Colonic mucosa (tissue), 4 donors: ENCODE data around the gene EPHA10. TPM values are rescaled to one million over a fixed set of nuclear protein-coding genes. Genes with fewer than 3 reads are reported as not detected.

Experiments used
- DNase-seq: peaks from one replicate; pipeline ENCODE4 v3.0.0-alpha.2; 2020
- H3K27ac ChIP-seq: fragments of 200-600 bp; one replicate; pipeline ENCODE4 v1.8.0; 2021
- H3K27me3 ChIP-seq: fragments of 200-600 bp; one replicate; pipeline ENCODE4 v1.8.0; 2021
- H3K36me3 ChIP-seq: fragments of 200-600 bp; one replicate; pipeline ENCODE4 v1.8.0; 2021
- H3K4me1 ChIP-seq: fragments of 200-600 bp; one replicate; pipeline ENCODE4 v1.8.0; 2021; ENCODE audit warnings: mild to moderate bottlenecking
- H3K4me3 ChIP-seq: fragments of 200-600 bp; one replicate; pipeline ENCODE4 v1.8.0; 2021
- H3K9ac ChIP-seq, 2 donors: one replicate each; pipeline ENCODE4 v1.7.0; 2013; ENCODE audit warnings: control low read depth in 2 of 2, low read depth in 2 of 2, low read length in 2 of 2
- H3K9me3 ChIP-seq: fragments of 200-600 bp; one replicate; pipeline ENCODE4 v1.8.0; 2021
- intact Hi-C: fragments of 100-400 bp; cut with DNase I; formaldehyde crosslinking; loops from one replicate; pipeline ENCODE4 v1.14.1; 2022
- total RNA-seq, 2 donors: library from RNA; stranded (reverse); fragmentation: NEBNext Ultra II Directional in 1 of 2; extraction: Animal tissue kit (Norgen Biotek cat#: 25700) in 1 of 2; gene quantifications; one replicate each; pipeline ENCODE4 v1.2.1, GENCODE V29; 2021
- TF ChIP-seq, protein P1 (sequence below): fragments of 200-600 bp; IDR thresholded peaks from one replicate; pipeline ENCODE4 v1.8.0; 2022; ENCODE audit warnings: antibody characterized with exemption, mild to moderate bottlenecking
- donor health status: healthy.
- donor health status: DM: no; HTN: no; CAD: no.
- donor health status: DM: no; HTN: no; CAD: no.

The EPHA10 gene
- total RNA-seq, 2 donors from 2014 or later: 26.1 to 29.6 TPM

DNA sequence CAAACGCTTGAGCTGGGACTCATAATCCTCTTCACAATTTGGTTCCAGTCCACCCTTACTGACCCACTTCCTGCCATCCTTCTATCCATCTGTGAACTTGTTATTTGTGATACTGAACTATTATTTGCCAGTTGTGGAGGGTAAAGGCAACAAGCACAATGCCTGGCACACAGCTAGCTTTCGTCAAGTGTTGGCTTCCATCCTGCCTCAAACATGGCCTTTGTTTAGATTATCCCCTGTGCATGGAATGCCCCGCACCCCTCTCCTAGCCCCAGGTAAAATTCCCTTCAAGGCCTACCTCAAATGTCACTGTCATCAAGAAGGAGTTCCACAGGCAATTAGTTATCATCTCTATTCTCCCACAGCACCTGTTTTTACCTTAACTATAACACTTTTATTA lies 84.0 kb downstream of the EPHA10 start:
- Histone ChIP-seq H3K9me3 (no peaks in the 10 kb centered on the region), H3K9ac (no peak overlapping the region), H3K4me1 (no peaks in the 10 kb centered on the region), H3K36me3 (no peaks in the 10 kb centered on the region), H3K27ac (no peak overlapping the region), H3K27me3 (no peaks in the 10 kb centered on the region), H3K4me3 (no peak overlapping the region)
- TF ChIP-seq, protein P1, sequence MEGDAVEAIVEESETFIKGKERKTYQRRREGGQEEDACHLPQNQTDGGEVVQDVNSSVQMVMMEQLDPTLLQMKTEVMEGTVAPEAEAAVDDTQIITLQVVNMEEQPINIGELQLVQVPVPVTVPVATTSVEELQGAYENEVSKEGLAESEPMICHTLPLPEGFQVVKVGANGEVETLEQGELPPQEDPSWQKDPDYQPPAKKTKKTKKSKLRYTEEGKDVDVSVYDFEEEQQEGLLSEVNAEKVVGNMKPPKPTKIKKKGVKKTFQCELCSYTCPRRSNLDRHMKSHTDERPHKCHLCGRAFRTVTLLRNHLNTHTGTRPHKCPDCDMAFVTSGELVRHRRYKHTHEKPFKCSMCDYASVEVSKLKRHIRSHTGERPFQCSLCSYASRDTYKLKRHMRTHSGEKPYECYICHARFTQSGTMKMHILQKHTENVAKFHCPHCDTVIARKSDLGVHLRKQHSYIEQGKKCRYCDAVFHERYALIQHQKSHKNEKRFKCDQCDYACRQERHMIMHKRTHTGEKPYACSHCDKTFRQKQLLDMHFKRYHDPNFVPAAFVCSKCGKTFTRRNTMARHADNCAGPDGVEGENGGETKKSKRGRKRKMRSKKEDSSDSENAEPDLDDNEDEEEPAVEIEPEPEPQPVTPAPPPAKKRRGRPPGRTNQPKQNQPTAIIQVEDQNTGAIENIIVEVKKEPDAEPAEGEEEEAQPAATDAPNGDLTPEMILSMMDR: no peak
- intact Hi-C loops: loop anchor here (5.0 kb wide), 2 partner anchors 124 to 224 kb away; partner anchors contain the start of gene DNALI1
- no peak for DNase-seq

DNA sequence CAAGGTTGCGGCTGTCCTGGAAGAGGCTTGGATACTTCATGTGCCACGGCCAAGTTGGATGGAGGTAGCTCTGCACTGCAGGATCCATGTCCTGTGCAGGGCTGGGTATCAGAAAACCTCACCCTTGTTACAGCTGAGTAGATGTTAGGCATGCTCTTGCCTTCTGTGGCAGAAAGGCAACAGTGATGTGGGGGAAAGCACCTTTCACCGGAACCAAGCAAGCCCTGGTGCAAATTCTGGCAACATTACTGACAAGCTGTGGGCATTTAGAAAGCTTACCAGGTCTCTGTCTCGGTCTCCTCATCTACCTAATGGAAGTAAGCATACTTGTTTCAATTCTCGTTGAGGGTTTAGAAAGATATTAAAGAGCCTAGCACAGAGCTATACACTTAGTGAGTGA lies 87.1 kb downstream of the EPHA10 start:
- Histone ChIP-seq H3K36me3 (no peaks in the 10 kb centered on the region), H3K4me1 (no peaks in the 10 kb centered on the region), H3K9ac (no peak overlapping the region), H3K27ac (no peak overlapping the region), H3K4me3 (no peak overlapping the region), H3K27me3 (no peaks in the 10 kb centered on the region), H3K9me3 (no peaks in the 10 kb centered on the region)
- DNase-seq: no peak
- intact Hi-C loops: no loop called here
- TF ChIP-seq, protein P1: no peak

DNA sequence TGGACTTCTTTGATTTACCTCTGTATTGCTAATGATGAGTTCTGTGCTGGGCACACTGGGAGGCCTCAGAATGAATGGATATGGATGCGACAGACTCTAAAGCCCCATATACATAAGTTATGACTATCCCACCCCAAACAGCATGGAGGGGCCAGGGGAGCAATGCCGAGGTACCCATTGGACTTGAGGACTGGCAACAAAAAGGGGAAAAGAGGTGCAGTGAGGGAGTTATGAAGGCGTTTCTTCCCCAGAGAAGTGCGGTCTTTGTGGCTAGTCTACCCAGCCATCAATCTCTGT lies 87.8 kb downstream of the EPHA10 start:
- DNase-seq: no peak
- TF ChIP-seq, protein P1: no peak
- no peaks in the 10 kb centered on the region for H3K9me3 ChIP-seq
- H3K9ac ChIP-seq: no peak overlapping the region
- no peaks in the 10 kb centered on the region for H3K27me3 ChIP-seq
- H3K4me1 ChIP-seq: no peaks in the 10 kb centered on the region
- no peak overlapping the region for H3K27ac ChIP-seq
- no peak overlapping the region for H3K4me3 ChIP-seq
- H3K36me3 ChIP-seq: no peaks in the 10 kb centered on the region
- intact Hi-C loops: no loop called here

DNA sequence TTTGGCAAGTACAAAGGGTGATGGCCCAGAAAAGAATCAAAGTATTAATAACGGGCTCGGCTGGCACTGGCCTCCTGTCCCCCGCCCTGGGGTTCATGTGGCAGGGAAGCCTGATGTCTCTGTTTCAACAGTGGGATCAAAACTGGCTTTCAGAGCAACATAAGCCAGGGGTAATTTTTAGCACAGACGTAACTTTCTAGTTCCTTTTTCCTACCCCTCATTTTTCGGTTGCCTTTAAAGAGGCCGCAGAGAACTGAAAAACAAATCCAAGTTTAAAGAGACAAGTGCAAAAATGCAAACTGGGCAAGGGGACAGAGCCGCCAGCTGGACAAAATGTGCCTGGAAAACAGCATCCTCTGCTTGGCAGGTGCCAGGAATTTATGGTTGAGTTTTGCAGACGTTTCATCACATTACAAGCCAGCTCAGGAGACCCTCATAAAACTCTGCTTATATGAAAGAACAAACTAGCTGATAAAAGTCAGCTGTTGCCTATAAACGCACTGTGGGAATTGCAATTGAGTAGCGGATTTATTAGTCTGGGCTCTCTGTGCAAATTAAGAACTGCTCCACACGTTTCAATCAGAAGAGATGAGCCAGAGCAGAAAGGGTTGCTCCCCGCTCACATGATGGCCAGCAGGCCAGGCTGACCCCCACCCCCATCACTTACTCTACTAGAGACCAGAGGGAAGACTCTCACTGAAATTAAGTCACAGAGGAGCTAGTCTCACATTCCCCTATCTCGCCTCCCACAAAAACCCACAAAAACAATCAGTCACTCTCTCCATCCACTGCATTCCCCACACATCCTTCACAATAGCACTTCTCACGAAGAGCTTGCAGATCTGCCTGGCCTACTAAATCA lies 88.4 kb downstream of the EPHA10 start:
- no peak for DNase-seq

DNA sequence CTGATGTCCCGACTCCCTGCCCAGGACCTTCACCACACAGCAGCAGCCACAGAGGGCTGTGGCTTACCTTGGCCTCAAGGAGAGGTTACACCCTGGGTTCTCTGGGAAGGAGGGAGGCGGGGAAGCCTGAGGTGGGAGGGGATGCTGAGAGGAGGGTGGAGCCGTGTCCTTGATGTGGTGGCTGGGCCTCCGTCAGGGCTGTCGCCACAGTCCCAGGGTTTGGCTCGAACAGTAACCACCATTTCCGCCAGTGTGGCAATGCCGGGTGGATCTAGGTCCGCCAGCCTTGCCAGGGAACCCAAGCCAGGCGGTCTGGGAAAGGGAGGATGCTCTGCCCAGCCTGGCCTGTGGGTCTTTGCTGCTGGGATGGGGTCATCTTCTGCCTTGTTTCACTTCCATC lies 91.0 kb downstream of the EPHA10 start:
- Histone ChIP-seq H3K9me3 (no peaks in the 10 kb centered on the region), H3K36me3 (no peaks in the 10 kb centered on the region), H3K27ac (no peak overlapping the region), H3K4me1 (no peaks in the 10 kb centered on the region), H3K4me3 (no peak overlapping the region), H3K9ac (no peak overlapping the region), H3K27me3 (no peaks in the 10 kb centered on the region)
- peak; percentile 24 for DNase-seq
- intact Hi-C loops: no loop called here
- TF ChIP-seq, protein P1: no peak

More for the DNA sequence above, 88.4 kb downstream of the EPHA10 start:
- Histone ChIP-seq H3K36me3 (no peaks in the 10 kb centered on the region), H3K9me3 (no peaks in the 10 kb centered on the region), H3K4me1 (no peaks in the 10 kb centered on the region), H3K4me3 (no peak overlapping the region), H3K9ac (peak overlapping the region in 1 of 2 donors; percentile 53), H3K27ac (no peak overlapping the region), H3K27me3 (no peaks in the 10 kb centered on the region)
- TF ChIP-seq, protein P1: no peak
- intact Hi-C loops: no loop called here
